ENCODE results near the gene HAPLN2.
"Not testable (repeated sequence)": the region's sequence is repeated elsewhere in the genome, so short reads cannot be mapped to it uniquely, and the experiment has no call there.

Gene HAPLN2

GRCh38 chr1:156586323-156586722 lies 32.9 kb upstream of the HAPLN2 start:
- Histone ChIP-seq H3K4me1 (ENCODE audit: control insufficient read depth, insufficient read depth, low read depth, low read length) (peaks cover 7% of the 10 kb centered on the region), H3K36me3 (ENCODE audit: control insufficient read depth in 1 of 2, insufficient read depth in 2 of 2, low read depth in 1 of 2, low read length in 2 of 2) (no peaks in the 10 kb centered on the region), H2AK5ac (ENCODE audit: low read length, severe bottlenecking) (no peak overlapping the region), H3K4me2 (ENCODE audit: low read length, poor library complexity, severe bottlenecking) (no peak overlapping the region), H2BK12ac (ENCODE audit: low read length in 2 of 2) (no peak overlapping the region), H3K18ac (ENCODE audit: low read depth in 1 of 2, low read length in 2 of 2) (no peak overlapping the region), H2BK15ac (ENCODE audit: low read depth, poor library complexity, severe bottlenecking) (no peak overlapping the region), H4K8ac (ENCODE audit: low read length) (no peak overlapping the region), H3K27ac (ENCODE audit: low read length, poor library complexity, severe bottlenecking) (no peak overlapping the region), H3K14ac (ENCODE audit: low read length in 2 of 2) (no peak overlapping the region), H3K4ac (ENCODE audit: low read depth in 1 of 2, low read length in 2 of 2) (no peak overlapping the region), H2BK5ac (ENCODE audit: low read depth, low read length, poor library complexity, severe bottlenecking) (no peak overlapping the region), H3K9ac (ENCODE audit: low read length) (no peak overlapping the region), H2AFZ (ENCODE audit: low read depth, low read length) (no peak overlapping the region), H2BK120ac (ENCODE audit: low read depth, low read length) (no peak overlapping the region), H3K9me3 (ENCODE audit: control insufficient read depth, low read length) (no peaks in the 10 kb centered on the region), H3K27me3 (ENCODE audit: control insufficient read depth in 1 of 2, insufficient read depth in 1 of 2, low read length in 2 of 2) (peaks cover 11 to 22% of the 10 kb centered on the region in 2 experiments), H3K79me1 (replicated peaks; ENCODE audit: low read length, poor library complexity, severe bottlenecking) (no peaks in the 10 kb centered on the region), H3K23ac (ENCODE audit: low read length in 2 of 2) (no peak overlapping the region), H4K91ac (ENCODE audit: low read length) (no peak overlapping the region), H3K4me3 (ENCODE audit: insufficient read depth in 1 of 2, low read depth in 1 of 2, low read length in 2 of 2) (no peak overlapping the region)
- 70% methylated on average over 4 of the region's 4 CpGs for WGBS
- no peak for DNase-seq

GRCh38 chr1:156586892-156587477 lies 32.2 kb upstream of the HAPLN2 start:
- H3K9me3 ChIP-seq (ENCODE audit: control insufficient read depth, low read length) = no peaks in the 10 kb centered on the region
- no peak overlapping the region for H3K4me2 ChIP-seq (ENCODE audit: low read length, poor library complexity, severe bottlenecking)
- H3K23ac ChIP-seq (ENCODE audit: low read length in 2 of 2) = no peak overlapping the region
- H3K27ac ChIP-seq (ENCODE audit: low read length, poor library complexity, severe bottlenecking) = no peak overlapping the region
- H3K36me3 ChIP-seq (ENCODE audit: control insufficient read depth in 1 of 2, insufficient read depth in 2 of 2, low read depth in 1 of 2, low read length in 2 of 2) = no peaks in the 10 kb centered on the region
- 96% methylated on average over 3 of the region's 3 CpGs for WGBS
- H3K14ac ChIP-seq (ENCODE audit: low read length in 2 of 2) = no peak overlapping the region
- no peak overlapping the region for H2BK15ac ChIP-seq (ENCODE audit: low read depth, poor library complexity, severe bottlenecking)
- H3K4me3 ChIP-seq (ENCODE audit: insufficient read depth in 1 of 2, low read depth in 1 of 2, low read length in 2 of 2) = no peak overlapping the region
- H4K91ac ChIP-seq (ENCODE audit: low read length) = no peak overlapping the region
- no peak overlapping the region for H4K8ac ChIP-seq (ENCODE audit: low read length)
- peaks cover 11 to 22% of the 10 kb centered on the region in 2 experiments for H3K27me3 ChIP-seq (ENCODE audit: control insufficient read depth in 1 of 2, insufficient read depth in 1 of 2, low read length in 2 of 2)
- H3K9ac ChIP-seq (ENCODE audit: low read length) = no peak overlapping the region
- H2BK120ac ChIP-seq (ENCODE audit: low read depth, low read length) = no peak overlapping the region
- no peak overlapping the region for H3K4ac ChIP-seq (ENCODE audit: low read depth in 1 of 2, low read length in 2 of 2)
- H2AFZ ChIP-seq (ENCODE audit: low read depth, low read length) = no peak overlapping the region
- H3K18ac ChIP-seq (ENCODE audit: low read depth in 1 of 2, low read length in 2 of 2) = no peak overlapping the region
- H3K4me1 ChIP-seq (ENCODE audit: control insufficient read depth, insufficient read depth, low read depth, low read length) = peaks cover 8% of the 10 kb centered on the region
- no peak for DNase-seq
- H2AK5ac ChIP-seq (ENCODE audit: low read length, severe bottlenecking) = no peak overlapping the region
- H2BK5ac ChIP-seq (ENCODE audit: low read depth, low read length, poor library complexity, severe bottlenecking) = no peak overlapping the region
- no peak overlapping the region for H2BK12ac ChIP-seq (ENCODE audit: low read length in 2 of 2)
- H3K79me1 ChIP-seq (replicated peaks; ENCODE audit: low read length, poor library complexity, severe bottlenecking) = peaks cover 1% of the 10 kb centered on the region

- not testable (repeated sequence) for H3K27ac ChIP-seq (ENCODE audit: low read length, poor library complexity, severe bottlenecking); H4K8ac ChIP-seq (ENCODE audit: low read length); H4K91ac ChIP-seq (ENCODE audit: low read length); H3K4ac ChIP-seq (ENCODE audit: low read depth in 1 of 2, low read length in 2 of 2); H3K23ac ChIP-seq (ENCODE audit: low read length in 2 of 2); H2BK12ac ChIP-seq (ENCODE audit: low read length in 2 of 2); H3K4me3 ChIP-seq (ENCODE audit: insufficient read depth in 1 of 2, low read depth in 1 of 2, low read length in 2 of 2); H2AFZ ChIP-seq (ENCODE audit: low read depth, low read length); H3K9ac ChIP-seq (ENCODE audit: low read length); H3K9me3 ChIP-seq (ENCODE audit: control insufficient read depth, low read length); H3K79me1 ChIP-seq (replicated peaks; ENCODE audit: low read length, poor library complexity, severe bottlenecking); H2AK5ac ChIP-seq (ENCODE audit: low read length, severe bottlenecking); H2BK5ac ChIP-seq (ENCODE audit: low read depth, low read length, poor library complexity, severe bottlenecking); H3K4me2 ChIP-seq (ENCODE audit: low read length, poor library complexity, severe bottlenecking); H3K18ac ChIP-seq (ENCODE audit: low read depth in 1 of 2, low read length in 2 of 2); H2BK15ac ChIP-seq (ENCODE audit: low read depth, poor library complexity, severe bottlenecking); H2BK120ac ChIP-seq (ENCODE audit: low read depth, low read length); H3K36me3 ChIP-seq (ENCODE audit: control insufficient read depth in 1 of 2, insufficient read depth in 2 of 2, low read depth in 1 of 2, low read length in 2 of 2); H3K14ac ChIP-seq (ENCODE audit: low read length in 2 of 2)
- WGBS = 76% methylated on average over 8 of the region's 8 CpGs
- H3K4me1 ChIP-seq (ENCODE audit: control insufficient read depth, insufficient read depth, low read depth, low read length) = peaks cover 14% of the 10 kb centered on the region
- H3K27me3 ChIP-seq (ENCODE audit: control insufficient read depth in 1 of 2, insufficient read depth in 1 of 2, low read length in 2 of 2) = peaks cover 11 to 22% of the 10 kb centered on the region in 2 experiments
- peak; percentile 34 for DNase-seq
Observed at GRCh38 chr1:156587927-156588326, 31.3 kb upstream of the HAPLN2 start.

- no peak overlapping the region for H3K14ac ChIP-seq (ENCODE audit: low read length in 2 of 2)
- no peak overlapping the region for H2AK5ac ChIP-seq (ENCODE audit: low read length, severe bottlenecking)
- H2BK15ac ChIP-seq (ENCODE audit: low read depth, poor library complexity, severe bottlenecking) = no peak overlapping the region
- H3K9me3 ChIP-seq (ENCODE audit: control insufficient read depth, low read length) = no peaks in the 10 kb centered on the region
- H3K18ac ChIP-seq (ENCODE audit: low read depth in 1 of 2, low read length in 2 of 2) = no peak overlapping the region
- 90% methylated on average over 1 of the region's 5 CpGs for WGBS
- no peak overlapping the region for H4K91ac ChIP-seq (ENCODE audit: low read length)
- H3K36me3 ChIP-seq (ENCODE audit: control insufficient read depth in 1 of 2, insufficient read depth in 2 of 2, low read depth in 1 of 2, low read length in 2 of 2) = peaks cover 13 to 21% of the 10 kb centered on the region in 2 experiments
- no peak overlapping the region for H3K4ac ChIP-seq (ENCODE audit: low read depth in 1 of 2, low read length in 2 of 2)
- peaks cover 12% of the 10 kb centered on the region for H3K4me1 ChIP-seq (ENCODE audit: control insufficient read depth, insufficient read depth, low read depth, low read length)
- no peak overlapping the region for H3K23ac ChIP-seq (ENCODE audit: low read length in 2 of 2)
- peaks cover 17% of the 10 kb centered on the region for H3K79me1 ChIP-seq (replicated peaks; ENCODE audit: low read length, poor library complexity, severe bottlenecking)
- no peak for DNase-seq
- H2BK5ac ChIP-seq (ENCODE audit: low read depth, low read length, poor library complexity, severe bottlenecking) = no peak overlapping the region
- no peak overlapping the region for H3K9ac ChIP-seq (ENCODE audit: low read length)
- H2BK12ac ChIP-seq (ENCODE audit: low read length in 2 of 2) = no peak overlapping the region
- no peak overlapping the region for H4K8ac ChIP-seq (ENCODE audit: low read length)
- peaks cover 11 to 22% of the 10 kb centered on the region in 2 experiments for H3K27me3 ChIP-seq (ENCODE audit: control insufficient read depth in 1 of 2, insufficient read depth in 1 of 2, low read length in 2 of 2)
- no peak overlapping the region for H2AFZ ChIP-seq (ENCODE audit: low read depth, low read length)
- H3K27ac ChIP-seq (ENCODE audit: low read length, poor library complexity, severe bottlenecking) = no peak overlapping the region
- H3K4me3 ChIP-seq (ENCODE audit: insufficient read depth in 1 of 2, low read depth in 1 of 2, low read length in 2 of 2) = no peak overlapping the region
- H2BK120ac ChIP-seq (ENCODE audit: low read depth, low read length) = no peak overlapping the region
- no peak overlapping the region for H3K4me2 ChIP-seq (ENCODE audit: low read length, poor library complexity, severe bottlenecking)
Observed at GRCh38 chr1:156589546-156589945, 29.7 kb upstream of the HAPLN2 start.
